Stimulated activated CD8-positive, alpha-beta memory T cell treated with anti-CD3 and anti-CD28 coated beads, Interleukin-7, amount 100 ng/mL, for 1 hour (primary cell): ENCODE measurements around the gene SH3RF3.

Source experiments
- DNase-seq, 2 donors: peaks; one replicate each; pipeline ENCODE4 v3.0.0-alpha.2; 2020; ENCODE audit warnings: low read depth in 2 of 2

SH3RF3 gene

DNA sequence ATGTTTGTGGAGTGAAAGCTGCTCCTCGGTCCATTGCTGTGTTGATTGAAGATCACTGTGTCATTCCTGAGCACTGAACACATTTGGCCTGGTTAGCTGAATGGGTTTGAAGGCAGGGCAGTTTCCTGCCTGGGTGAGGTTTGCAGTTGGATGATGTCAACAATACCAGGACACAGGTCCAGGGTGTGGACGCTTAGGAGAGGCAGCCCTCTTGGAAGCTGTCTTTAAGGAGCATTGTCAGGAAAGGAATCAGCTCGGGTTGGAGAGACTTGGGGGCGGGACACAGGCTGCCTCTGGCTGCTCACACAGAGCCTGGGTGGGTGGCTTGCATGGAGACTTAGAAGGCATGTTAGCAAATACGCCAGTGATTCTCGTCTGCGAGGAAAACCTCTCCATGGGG, 247.1 kb downstream of the SH3RF3 start:
- no peak for DNase-seq

DNA sequence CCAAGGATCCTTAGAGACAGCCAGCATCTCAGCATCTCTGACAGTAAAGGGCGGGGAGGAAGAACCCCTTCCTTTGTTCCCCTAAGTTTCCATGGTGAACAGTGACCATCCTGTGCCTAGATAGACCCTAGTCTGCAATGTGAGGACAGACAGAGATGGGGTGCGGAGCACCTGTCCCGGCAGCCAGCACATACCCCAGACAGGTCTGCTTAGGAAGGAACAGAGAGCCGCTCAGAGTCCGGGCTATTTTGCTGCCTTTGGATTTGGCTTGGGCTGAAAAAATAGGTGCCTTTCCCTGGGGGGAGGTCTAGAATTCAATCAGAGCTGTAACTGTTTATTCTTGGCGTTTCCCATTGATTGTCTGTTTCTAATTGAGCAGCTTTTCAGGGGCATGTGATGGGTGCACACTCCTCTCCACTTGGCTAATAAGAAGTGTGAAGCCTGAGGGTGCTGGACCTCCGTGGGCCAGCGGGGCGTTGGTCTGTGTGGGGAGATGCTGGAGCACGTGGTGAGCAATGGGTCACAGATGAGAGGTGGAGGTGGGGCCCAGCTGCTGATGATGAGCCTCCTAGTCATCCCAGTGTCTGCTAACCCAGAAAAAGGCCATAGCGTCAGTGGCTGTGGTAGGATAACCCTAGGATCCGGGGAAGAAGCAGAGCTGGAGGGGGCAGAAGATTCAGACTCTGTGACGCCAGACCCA, 247.9 kb downstream of the SH3RF3 start:
- no peak for DNase-seq

DNA sequence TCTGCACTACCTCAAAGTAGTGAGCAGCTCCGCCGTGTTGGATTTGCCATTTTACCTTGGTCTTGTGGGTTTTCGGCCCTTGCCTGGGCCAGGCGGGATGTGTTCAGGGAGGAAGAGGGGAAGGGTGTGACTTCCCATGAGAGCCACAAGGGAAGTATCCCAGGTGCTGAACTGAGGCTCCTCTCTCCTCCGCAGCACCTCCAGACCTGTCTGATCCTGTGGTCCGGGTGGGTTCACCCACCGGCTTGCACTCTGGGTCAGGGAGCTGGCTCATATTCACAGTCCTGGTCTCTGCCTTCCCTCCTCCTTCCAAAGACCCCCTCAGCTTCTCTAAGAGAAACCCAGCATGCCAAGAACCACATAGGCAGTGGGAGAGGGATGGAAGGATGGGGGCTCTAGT, 249.0 kb downstream of the SH3RF3 start:
- no peak for DNase-seq

DNA sequence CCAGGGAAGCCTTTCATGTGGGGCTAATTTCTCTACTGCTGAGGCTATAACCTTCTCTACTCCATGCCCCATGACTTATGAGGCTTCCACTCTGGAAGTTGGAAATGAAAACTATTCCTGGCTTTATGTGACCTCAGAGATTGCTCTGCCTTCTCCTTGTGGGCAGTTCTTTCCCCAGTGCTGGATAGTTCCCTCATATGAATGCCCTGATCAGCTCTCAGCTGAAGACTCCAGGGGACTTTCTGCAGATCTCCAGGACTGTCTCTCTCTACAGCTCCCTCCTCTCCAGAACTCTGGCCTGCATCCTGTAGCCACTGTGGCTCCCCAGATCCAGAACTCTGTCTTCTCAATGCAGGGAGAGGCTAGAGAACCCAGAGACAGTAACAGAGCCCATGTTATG, 249.7 kb downstream of the SH3RF3 start:
- no peak for DNase-seq

DNA sequence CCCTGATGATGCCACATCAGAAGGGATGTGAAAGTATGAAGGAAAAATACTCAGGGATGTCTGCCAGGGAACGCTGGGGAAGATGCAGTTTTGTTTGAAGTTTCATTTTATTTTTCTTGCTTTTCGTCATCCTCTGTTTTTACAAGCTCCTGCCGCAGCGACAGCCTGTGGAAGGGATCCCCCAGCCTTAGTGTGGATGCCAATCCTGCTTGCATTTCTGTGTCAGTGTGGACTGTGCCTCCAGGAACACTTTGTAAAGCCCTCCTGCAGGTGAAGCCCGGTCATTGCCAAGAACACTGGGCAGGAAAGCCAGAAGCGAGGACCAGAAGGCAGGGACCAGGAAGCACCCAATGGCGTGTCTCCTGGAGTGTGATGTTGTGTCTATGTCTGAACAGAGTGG, 250.5 kb downstream of the SH3RF3 start:
- no peak for DNase-seq

DNA sequence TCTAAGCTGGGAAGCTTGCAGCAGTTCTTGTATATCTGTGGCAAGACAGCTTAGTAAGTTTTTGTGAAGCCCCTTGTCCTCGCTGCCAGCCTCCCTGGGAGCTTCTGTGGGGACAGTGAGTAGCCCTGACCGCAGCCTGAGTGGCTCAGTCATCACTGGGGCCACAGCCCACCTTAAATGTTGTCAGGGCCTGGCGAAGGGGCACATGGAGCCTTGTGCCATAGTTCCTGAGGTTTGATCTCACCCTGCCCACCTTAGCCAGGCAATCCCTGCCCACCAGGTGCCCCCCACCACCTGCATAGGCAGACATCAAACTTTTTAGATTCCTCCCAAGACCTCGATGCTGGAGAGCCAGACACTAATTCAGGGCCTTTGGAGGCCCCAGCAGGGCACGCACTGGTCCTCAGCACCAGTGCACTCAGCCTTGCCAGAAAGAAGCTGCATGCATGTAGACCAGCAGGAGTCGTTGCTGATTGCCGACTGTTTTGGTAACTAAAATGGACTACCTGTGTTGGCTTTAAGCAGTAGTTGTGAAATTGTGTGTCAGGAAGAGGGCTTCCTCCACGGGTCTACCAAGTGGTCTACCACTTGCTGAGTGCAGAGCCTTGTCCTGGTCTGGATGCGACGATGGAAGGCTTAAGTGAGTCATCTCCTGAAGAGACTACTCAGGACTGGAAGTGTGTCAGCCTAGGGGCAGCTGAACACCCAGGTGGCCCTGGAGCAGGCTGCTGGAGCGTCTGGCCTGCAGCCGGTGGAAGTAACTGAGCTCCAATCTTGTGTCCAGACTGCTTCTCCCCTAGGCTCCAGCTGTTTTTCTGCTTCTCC, 251.7 kb downstream of the SH3RF3 start:
- no peak for DNase-seq

DNA sequence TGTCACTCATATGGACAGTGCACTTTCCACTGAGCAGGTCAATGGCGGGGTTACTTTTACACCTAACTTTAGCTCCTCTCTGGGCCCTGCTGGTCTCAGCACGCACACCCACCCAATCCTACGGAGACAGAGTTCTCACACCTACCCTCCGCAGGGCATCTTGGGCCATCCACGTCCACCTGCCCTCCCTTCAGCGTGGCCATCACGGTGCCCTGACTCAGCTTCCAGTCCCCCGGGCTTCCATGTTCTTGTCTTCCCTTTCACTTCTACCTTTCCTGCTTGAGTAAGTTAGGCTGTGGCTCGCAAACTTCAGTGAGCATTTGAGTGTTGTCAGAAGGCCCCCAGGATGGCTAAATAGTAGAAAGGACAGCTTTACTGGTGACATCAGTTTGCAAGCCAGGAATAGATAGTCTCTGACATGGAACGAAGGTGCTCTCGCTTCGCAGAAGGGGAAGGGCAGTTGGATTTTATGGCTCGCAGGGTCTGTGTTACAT, 252.4 kb downstream of the SH3RF3 start:
- DNase-seq = no peak

DNA sequence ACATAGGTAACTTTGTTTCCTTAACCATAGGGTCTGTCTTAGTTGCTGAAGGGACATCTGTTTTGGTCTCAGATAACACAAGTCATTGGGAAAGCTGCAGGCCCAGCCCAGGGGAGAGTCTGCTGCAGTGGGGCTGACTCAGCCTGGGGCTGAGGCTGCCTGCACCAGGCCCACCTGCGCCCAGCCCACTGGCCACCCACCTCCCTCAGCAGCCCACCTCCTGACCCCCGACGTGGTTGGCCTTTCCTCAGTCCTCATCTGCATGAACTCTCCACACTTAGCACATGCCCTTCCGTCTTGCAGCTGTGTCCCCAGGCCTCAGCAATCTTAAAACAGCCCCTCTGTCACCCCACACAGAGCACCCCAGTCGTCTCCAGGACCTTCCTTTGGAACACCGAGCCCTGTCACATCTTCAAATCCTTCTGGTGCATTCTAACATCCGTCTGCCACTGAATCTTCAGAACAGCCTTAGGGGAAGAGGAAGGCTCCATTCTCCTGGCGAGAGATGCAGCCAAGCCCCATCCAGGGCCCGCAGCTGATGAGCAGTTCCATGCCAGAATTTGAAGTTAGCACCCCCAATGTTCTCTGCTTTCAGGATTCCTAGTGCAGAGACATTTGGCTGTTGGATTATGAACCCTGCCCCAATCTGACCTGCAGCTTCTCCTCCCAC, 253.4 kb downstream of the SH3RF3 start:
- DNase-seq = no peak

DNA sequence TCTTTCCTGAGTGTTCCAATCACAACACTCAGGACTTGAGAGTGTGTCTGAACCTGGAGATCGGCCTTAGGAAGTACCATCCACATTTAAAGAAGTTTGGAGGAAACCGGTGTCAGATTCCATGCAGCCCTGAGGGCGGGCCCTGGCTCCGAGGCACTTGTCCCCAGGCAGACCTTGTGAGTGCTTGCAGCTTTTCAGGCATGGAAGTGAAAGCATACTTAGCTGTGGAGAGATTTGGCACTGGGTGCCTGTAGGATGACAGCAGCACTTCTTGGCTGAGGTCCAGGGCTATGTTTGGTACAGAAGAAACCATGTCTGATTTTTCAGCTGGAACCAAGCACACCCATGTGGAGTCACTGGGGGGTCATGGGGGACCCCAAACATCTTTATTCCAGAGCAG, 253.9 kb downstream of the SH3RF3 start:
- DNase-seq = no peak

DNA sequence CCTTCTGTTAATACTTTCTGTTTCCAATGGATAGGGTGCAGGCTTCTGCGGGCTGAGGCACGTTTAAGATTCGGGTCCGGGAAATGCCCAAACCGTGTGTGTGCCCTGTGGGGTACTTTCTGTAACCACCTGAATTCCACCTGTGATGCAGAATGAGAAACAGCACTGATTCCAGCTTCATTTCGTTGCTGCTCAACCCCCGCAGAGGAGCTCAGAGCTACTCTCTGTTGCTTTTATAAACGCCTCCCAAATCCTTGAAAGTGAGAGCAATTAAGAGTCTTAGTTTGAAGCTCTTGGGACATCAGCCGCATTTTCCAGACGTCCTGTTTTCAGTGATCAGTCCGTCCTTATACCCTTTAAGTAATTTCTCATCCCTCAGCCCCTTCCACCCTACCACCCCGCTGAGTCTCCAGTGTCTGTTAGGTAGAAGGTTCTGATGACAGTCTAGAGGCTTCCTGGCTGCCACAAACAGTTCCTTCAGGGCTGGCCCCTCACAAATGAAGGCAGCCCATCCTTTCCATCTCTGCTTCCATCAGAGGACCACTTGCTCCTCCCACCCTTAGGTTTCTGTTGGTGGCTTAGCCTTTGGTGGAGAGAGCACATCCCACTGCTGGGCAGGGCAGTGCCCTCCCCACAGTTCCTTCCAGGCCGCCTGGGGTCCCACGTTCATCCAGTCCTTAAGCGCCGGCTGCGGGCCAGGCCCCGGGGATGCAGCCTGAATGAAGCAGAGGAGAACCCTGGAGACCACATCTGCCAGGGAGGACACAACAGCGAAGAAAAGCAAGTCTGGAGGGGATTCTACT, 254.7 kb downstream of the SH3RF3 start:
- DNase-seq = no peak

DNA sequence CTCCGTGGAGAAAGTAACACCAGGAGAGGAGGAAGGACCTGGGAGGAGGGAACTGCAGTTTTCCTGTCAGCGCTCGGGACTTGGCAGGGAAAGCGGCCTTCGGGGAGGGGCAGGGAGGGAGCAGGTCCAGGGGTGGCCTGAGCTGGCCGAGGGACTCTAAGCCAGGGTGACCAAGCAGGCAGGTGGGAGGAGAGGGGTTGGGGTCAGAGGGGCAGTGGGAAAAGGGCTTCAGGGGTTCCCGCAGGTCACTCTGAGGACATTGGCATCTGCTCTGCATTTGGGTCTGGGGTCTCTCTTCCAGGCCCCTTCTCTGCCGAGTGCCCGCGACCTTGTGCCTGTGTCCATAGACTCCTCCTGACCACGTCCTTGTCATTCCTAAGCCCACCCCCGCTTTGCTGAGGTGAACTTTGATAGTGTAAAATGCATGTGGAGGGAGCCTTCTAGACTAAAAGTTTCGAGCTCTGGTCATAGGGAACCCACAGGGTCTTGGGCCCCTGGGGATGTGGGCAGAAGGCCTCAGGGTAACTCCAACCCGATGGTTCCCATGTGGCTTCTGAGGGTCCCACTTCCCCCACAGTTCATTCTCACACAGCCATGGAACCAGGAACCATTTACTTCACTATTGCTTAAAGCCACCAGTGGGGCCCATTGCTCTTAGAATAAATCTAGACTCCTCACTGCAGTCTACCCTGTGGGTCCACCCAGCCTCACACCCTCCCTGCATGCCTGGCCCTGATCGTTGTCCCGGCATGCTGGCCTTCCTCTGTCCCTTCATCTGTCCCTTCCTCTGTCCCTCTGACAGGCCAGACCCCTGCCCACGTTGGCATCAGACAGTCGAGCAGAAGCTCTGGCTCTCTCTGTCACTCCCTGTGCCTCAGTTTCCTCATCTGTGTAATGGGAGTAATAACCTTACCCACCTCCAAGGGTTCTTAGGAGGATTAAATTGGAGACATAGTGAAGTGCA, 255.6 kb downstream of the SH3RF3 start:
- no peak for DNase-seq

DNA sequence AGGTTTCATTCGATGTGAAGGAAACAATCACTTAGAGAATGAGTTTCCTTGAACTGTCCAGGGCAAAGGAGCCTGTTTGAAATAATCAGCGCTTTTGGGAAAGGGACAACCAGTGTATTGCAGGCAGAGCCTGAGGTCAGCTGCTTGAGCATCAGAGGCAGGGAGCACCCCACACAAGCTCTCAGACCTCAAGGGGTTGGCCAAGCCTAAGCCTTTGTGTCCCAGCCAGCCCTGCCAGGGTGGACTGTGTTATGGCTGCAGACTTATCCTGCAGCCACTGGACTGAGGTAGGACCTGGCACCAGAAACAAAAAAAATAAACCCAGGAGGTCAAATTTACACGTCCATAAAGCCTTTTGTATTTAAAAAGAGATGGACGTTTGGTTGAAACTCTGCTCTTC, 256.5 kb downstream of the SH3RF3 start:
- no peak for DNase-seq

DNA sequence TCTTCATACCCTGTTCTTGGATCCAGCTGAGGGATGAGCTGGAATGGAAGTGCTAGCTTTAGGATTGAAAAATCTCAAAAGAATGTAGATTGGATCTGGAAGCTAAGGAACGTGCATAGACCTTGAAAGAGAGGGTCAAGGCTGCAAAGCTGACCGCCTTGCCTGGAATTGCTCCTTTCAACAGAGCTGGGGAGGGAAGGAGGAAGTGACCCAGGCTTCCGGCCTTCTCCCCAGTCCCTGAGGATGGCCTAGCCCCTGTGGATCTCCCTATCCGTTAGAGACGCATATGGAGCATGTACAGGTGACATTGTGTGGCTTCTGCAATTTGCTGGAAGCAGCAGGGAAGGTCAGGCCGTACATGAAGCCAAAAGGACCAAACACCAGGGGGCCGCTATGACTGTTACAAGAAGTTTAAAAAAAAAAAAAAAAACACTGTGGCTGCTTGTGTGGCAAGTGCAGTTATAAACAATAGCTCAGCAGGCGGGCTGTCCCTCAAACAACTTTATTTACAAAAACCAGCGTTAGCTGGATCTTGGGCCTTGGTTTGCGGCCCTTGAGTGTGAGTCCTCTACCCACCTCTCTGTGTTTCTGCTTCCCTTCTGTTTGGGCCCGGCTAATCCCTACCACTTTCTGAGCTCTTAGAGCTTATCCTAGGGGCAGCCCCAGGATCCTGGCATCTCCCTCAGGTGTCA, 257.1 kb downstream of the SH3RF3 start:
- DNase-seq = no peak

DNA sequence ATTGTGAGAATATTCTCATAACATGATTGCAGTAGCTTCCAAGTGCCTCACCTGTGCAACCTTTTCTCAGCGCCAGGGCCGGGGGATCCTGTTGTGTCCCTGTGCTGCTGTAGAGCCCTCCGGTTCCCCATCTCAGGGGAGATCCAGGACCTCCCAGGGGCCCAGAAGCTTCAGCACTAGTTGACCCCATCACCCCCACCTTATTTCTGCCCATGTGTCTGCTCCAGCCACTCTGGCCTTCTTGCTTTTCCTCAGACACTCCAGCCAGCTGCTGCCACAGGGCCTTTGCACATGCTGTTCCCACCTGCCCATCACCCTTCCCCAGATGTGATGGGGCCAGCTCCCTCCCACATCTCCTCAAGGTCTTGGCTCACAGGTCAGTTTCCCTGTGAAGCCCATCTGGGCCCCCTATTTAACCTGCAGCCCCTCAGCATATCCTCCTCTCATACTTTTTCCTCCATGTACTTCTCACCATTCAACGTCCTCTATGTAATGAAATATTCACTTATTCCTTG, 258.3 kb downstream of the SH3RF3 start:
- DNase-seq = no peak

DNA sequence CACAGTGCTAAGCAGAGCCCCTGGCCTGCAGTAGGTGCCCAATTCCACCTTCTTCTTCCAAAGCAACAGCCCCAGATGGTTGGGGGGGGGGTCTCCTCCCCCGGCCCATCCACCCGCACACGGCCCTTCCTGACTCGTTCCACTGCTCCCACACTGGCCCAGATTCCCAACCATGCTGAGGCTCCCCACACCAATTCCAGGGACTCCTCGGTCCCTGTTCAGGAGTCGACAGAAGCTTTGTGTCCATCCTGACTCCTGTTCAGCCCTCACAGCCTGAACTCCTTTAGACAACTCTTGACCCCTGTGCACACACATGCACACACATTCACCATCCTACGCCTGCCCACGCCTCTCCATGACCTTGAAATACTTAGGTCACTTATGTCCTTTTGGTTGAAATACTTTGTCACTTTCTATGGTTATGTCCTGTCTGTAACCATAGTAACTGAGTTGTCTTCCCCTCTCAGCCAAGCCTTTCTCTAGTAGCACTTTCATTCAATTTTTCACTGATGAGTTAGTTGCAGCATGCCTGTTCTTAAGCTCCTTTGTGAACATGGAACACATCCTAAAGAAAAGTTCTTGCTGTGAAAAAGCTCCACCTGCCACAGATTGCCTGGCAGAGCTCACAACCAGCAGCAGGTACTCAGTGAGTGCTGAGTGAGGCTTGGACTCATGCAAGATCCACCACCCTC, 258.9 kb downstream of the SH3RF3 start:
- DNase-seq = no peak

DNA sequence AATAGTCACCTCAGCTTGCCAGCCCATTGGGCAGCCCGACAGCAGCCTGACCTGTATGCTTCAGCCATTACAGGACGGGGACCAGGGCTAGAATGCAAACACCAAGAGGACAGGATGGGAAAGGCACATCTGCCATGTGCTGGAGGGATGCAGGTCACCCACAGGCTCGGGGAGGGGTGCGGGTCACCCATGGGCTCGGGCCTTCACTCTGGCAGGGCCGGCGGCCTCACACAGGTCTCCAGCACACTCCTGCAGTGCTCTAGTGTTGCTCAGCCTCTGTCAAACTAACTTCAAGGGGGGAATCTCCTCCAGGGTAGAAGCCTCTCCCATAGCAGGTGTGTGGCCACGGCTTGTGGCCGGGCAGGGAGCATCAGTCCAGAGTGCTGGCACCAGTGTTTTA, 262.2 kb downstream of the SH3RF3 start:
- no peak for DNase-seq

DNA sequence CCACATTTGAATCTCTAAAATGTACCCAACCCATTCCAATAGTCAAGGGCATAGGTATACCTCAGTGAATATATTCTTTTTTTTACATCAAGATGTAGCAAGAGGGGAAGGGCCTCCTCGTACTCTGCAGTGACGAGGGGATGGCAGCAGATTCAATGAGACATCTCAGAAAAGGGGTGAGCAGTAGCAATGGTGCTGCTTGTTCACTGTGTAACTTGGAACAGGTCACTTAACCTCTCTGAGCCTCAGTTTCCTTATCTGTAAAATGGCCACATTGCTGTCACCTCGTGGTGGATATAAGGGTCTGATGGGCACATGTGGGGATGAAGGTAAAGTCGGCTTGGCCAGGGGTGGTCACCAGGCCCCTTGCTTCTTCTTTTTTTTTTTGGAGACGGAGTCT, 263.1 kb downstream of the SH3RF3 start:
- no peak for DNase-seq

DNA sequence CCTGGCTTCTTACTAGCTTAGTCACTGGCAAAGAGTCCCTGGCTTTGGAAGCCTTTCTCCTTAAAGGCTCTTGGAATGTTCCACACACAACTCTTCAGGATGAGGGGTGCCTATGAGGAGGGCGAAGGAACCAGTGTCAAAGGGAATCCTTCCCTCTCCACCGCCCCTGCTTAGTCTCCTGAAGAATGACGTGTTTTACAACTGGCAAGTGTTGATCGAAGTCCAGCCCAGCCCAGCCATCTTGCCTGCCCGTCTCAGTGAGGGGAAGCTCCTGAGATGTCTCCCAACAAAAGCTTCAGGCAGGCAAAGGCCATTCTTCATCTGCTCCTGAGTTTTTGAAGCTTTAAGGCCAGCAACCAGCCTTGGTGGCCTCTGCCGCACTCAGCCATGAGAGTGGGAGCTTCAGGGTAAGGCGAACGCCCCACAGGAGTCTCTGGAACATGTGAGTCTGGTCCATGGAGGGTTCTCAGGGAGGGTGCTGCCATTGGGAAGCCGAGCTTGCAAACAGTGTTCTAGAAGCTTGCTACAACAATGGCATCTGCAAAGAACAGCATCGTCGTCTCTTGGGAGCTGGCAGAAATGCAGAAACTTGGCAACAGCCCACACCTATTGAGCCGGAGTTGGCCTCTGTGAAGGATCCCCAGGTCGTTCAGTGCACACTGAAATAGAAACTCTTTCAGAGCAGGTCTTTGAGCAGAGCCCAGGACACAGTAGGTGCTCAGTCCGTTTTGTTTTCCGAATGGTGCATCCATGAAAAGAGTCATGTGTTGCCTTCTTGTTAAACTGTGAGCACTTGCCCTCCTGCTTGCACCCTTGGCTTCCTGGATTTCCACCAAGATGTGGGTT, 264.0 kb downstream of the SH3RF3 start:
- DNase-seq = no peak

DNA sequence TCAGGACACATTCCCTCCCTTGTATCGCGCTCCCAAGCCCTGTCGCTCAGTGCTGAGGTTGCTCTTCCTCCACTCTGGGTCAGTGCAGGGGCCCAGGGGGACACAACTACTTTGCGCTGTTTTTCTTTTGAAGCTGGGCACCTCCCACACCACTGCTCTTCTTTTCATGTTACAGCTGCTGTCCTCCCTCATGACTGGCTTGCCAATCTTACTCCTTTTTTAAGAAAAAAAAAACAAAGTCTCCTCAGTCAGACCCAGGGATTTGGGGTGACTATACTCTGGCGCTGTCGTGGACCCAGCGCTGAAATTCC, 264.6 kb downstream of the SH3RF3 start:
- DNase-seq = no peak
